Measurements from ENCODE around the gene TM7SF2. TPM values are rescaled to one million over a fixed set of nuclear protein-coding genes. Genes with fewer than 3 reads are reported as not detected.

The TM7SF2 gene
- total and polyA plus RNA-seq, 2 of the 13 experiments (the other 11 are each of a cell fraction or from before 2014, with no cell fraction given) = 56.0 to 66.9 TPM

DNA sequence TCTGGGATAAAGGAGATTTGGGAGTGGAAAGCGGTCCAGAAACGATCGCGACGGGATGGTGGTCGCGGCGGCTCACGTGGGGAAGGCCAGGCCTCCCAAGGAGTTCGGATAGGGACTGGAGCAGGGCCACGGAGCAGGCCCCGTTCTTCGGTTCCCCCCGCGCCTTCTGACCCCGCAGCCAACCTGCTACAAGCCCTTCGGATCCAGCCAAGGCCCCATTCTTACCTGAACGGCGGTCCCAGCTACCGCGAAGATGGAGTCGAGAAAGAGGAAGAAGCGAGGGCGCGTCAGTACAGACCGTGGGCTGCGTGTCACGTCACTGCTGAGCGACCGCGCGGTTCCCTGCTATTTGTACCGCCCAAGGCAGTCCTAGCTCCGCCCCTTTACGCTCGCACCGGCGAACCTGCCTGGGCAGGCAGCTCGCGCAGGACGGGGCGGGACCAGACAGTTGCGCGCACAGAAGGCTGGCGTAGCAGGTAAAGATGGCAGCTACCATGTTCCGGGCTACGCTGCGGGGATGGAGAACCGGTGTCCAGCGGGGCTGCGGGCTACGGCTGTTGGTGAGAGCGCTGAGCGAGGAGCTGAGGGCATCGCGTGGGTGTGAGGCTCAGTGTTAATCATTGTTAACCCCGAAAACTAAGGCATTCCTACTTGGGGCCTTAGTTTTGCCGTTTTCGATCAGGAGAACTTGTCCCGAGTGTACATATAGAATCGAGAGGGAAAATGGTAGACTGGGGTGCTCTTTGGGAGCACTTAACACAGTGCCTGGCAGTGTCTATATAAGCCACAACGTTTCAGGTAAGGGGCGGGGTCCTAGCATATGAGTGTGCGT lies 10.4 kb downstream of the TM7SF2 start, which contains the start of the genes FAU and MRPL49 (continued):
- TF ChIP-seq MLLT10 (CRISPR knock-in tag; IDR thresholded peaks at IDR 0.05) (no peak), ISX (CRISPR knock-in tag; conservative IDR thresholded peaks at IDR 0.05) (no peak), FOXK2 (IDR thresholded peaks at IDR 0.05) (peak; percentile 65; the same call in 1 of the 2 replicates), MAFF (IDR thresholded peaks at IDR 0.05; ENCODE audit: low read depth, low read length) (no peak), SAFB2 (CRISPR knock-in tag; IDR thresholded peaks at IDR 0.05; ENCODE audit: borderline replicate concordance, low read depth) (no peak; the same call in 1 of the 2 replicates), ZSCAN22 (CRISPR knock-in tag; IDR thresholded peaks at IDR 0.05) (no peak)
- TF ChIP-seq, protein P1, sequence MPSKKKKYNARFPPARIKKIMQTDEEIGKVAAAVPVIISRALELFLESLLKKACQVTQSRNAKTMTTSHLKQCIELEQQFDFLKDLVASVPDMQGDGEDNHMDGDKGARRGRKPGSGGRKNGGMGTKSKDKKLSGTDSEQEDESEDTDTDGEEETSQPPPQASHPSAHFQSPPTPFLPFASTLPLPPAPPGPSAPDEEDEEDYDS (CRISPR knock-in tag; IDR thresholded peaks at IDR 0.05) = peak; percentile 99
- TF ChIP-seq, protein P2, sequence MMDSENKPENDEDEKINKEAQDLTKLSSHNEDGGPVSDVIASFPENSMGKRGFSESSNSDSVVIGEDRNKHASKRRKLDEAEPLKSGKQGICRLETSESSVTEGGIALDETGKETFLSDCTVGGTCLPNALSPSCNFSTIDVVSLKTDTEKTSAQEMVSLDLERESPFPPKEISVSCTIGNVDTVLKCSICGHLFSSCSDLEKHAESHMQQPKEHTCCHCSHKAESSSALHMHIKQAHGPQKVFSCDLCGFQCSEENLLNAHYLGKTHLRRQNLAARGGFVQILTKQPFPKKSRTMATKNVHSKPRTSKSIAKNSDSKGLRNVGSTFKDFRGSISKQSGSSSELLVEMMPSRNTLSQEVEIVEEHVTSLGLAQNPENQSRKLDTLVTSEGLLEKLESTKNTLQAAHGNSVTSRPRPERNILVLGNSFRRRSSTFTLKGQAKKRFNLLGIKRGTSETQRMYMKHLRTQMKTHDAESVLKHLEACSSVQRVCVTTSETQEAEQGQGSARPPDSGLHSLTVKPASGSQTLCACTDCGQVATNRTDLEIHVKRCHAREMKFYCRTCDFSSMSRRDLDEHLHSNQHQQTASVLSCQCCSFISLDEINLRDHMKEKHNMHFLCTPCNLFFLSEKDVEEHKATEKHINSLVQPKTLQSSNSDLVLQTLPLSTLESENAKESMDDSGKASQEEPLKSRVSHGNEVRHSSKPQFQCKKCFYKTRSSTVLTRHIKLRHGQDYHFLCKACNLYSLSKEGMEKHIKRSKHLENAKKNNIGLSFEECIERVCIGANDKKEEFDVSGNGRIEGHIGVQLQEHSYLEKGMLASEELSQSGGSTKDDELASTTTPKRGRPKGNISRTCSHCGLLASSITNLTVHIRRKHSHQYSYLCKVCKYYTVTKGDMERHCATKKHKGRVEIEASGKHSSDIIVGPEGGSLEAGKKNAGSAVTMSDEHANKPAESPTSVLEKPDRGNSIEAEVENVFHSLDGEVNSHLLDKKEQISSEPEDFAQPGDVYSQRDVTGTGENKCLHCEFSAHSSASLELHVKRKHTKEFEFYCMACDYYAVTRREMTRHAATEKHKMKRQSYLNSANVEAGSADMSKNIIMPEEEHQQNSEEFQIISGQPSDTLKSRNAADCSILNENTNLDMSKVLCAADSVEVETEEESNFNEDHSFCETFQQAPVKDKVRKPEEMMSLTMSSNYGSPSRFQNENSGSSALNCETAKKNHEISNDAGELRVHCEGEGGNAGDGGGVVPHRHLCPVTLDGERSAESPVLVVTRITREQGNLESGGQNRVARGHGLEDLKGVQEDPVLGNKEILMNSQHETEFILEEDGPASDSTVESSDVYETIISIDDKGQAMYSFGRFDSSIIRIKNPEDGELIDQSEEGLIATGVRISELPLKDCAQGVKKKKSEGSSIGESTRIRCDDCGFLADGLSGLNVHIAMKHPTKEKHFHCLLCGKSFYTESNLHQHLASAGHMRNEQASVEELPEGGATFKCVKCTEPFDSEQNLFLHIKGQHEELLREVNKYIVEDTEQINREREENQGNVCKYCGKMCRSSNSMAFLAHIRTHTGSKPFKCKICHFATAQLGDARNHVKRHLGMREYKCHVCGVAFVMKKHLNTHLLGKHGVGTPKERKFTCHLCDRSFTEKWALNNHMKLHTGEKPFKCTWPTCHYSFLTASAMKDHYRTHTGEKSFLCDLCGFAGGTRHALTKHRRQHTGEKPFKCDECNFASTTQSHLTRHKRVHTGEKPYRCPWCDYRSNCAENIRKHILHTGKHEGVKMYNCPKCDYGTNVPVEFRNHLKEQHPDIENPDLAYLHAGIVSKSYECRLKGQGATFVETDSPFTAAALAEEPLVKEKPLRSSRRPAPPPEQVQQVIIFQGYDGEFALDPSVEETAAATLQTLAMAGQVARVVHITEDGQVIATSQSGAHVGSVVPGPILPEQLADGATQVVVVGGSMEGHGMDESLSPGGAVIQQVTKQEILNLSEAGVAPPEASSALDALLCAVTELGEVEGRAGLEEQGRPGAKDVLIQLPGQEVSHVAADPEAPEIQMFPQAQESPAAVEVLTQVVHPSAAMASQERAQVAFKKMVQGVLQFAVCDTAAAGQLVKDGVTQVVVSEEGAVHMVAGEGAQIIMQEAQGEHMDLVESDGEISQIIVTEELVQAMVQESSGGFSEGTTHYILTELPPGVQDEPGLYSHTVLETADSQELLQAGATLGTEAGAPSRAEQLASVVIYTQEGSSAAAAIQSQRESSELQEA (CRISPR knock-in tag; IDR thresholded peaks at IDR 0.05; ENCODE audit: not compliant biosample characterization) = no peak

Data from HepG2 (cell line).